SK-N-MC (cell line): ENCODE results near the gene COLEC11.

Experiments
- EZH2 ChIP-seq: fragments of 200-600 bp; sonication (generic); IDR thresholded peaks from one replicate; pipeline ENCODE4 v1.6.1; 2017; ENCODE audit warnings: antibody characterized with exemption
- POLR2AphosphoS5 ChIP-seq: IDR thresholded peaks from 2 replicates; pipeline ENCODE4 v1.6.1; 2012; ENCODE audit warnings: mild to moderate bottlenecking, low read depth, low read length, borderline replicate concordance

- TF ChIP-seq POLR2AphosphoS5 (no peak), EZH2 (no peak)
Measured at GRCh38 chr2:3666613-3666975, 71.7 kb downstream of the COLEC11 start.
